Stromal cell of bone marrow (primary cell): Measurements from ENCODE around the gene RINL.
"Not testable (repeated sequence)": the region's sequence is repeated elsewhere in the genome, so short reads cannot be mapped to it uniquely, and the experiment has no call there.

ENCODE experiments used
- DNase-seq: peaks from one replicate; pipeline ENCODE4 v3.0.0-alpha.2; 2012; ENCODE audit warnings: low read depth

Gene RINL

DNA sequence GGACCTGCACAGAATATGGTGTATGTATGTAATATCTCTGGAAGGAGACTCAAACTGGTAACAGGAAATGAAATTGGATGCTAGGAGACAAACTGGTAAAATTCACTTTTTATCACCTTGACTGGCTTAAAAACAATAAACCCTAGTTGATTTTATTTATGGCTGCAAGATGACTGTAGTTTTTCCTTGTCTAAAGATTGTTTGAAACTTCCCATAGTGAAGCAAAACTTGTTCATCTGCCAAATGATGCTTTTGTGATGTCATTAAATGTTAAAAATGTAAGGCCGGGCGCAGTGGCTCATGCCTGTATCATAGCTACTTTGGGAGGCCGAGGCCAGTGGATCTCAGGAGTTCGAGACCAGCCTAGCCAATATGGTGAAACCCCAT lies 44.0 kb downstream of the RINL start:
- DNase-seq: no peak

DNA sequence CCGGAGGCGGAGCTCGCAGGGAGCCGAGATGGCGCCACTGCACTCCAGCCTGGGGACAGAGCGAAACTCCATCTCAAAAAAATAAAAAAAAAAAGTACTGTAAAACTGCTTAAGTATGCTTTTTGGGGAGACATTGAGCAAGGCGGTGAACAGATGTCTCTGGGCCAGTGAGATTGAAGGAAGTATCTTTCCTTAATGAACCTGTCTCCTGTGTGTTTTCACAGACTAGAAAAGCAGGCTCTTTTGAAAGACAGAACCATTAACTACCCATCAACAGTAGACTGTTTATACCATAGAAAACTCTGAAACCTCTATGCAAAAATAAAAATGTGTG lies 45.0 kb downstream of the RINL start:
- no peak for DNase-seq

DNA sequence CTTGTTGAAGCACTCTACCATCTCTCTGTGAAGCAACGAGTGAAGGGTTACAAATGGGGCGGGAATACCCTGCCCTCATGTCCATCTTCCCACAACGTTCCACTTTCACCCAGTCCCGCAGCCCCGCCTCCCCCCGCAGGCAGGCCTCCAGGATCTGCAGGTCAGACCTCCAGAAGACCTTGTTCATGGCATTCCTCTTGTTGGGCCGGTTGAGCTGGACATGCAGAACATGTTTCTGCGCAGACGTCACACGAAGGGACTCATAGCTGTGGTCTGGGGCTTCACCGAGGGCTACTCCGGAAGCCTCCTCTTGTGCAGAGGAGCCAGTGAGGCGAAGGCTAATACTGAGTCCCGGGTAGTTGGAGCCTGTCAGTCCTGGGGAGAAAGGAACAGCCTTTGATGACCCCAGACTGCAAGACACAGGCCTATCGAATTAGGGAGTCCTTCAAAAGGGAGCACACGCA lies 46.9 kb downstream of the RINL start:
- DNase-seq: peak; percentile 65

DNA sequence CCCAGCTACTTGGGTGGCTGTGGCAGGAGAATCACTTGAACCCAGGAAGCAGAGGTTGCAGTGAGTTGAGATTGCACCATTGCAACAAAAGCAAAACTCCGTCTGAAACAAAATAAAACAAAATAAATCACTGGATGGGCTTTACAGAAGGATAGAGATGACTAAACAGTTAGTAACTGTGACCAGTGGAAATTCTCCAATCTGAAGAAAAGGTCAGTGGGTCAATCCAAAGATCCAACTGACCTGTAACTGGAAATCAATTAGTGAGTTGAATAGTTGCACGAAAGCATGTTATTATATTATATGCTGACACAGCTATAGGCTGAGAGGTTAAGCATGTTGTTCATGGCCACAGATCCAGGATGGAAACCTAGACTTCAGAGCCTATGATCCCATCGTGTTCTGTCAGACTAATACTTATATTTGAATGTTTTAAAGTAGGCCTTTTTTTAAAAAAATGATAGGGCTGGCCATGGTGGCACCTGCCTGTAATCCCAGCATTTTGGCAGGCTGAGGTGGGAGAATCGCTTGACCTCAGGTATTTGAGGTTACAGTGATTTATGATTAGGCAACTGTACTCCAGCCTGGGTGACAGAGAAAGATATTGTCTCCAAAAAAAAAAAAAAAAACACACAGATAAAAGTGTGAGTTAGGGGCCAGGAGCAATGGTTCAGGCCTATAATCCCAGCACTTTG lies 47.9 kb downstream of the RINL start:
- no peak for DNase-seq

DNA sequence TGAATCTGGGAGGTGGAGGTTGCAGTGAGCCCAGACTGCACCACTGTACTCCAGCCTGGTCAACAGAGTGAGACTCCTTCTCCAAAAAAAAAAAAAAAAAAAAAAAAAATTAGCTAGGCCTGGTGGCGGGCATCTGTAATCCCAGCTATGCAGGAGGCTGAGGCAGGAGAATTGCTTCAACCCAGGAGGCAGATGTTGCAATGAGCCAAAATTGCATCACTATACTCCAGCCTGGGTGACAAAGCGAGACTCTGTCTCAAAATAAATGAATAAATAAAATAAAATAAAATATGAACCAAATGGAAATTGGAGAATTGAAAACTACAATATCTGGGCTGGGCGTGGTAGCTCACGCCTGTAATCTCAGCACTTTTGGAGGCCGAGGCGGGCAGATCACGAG lies 48.9 kb downstream of the RINL start:
- DNase-seq: not testable (repeated sequence)

DNA sequence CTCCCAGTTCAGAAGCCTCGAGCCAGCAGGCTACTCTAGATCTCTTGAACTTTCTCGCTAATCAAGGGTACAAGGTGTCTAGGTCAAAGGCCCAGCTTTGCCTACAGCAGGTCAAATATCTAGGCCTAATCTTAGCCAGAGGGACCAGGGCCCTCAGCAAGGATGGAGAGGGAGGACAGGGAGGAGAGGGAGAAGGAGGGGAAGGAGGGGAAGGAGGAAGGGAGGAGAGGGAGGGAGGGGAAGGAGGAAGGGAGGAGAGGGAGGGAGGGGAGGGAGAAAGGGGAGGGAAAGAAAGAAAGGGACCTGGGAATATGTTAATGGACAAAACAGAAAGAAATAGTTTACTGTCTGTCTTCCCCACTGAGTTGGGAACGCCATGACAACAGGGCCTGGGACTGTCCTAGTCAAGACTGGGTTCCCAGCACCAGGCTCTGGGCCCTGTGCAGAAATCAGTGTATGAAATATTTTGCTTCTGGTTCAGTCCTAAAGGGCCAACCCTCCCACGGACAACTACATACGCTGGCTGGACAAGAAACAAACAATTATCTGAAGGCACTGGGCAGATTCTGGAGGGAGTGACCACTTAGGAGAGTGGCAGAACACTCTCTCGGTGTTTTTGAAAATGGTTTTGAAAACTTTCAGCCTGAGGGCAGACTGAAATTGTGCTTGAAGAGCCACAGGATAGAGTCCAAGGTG lies 51.1 kb downstream of the RINL start:
- no peak for DNase-seq

DNA sequence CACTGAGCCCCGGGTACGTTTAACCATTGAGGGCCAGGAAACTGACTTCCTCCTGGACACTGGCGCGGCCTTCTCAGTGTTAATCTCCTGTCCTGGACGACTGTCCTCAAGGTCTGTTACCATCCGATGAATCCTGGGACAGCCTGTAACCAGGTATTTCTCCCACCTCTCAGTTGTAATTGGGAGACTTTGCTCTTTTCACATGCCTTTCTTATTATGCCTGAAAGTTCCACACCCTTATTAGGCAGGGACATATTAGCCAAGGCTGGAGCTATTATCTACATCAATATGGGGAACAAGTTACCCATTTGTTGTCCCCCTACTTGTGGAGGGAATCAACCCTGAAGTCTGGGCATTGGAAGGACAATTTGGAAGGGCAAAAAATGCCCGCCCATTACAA lies 52.1 kb downstream of the RINL start:
- DNase-seq: not testable (repeated sequence)

DNA sequence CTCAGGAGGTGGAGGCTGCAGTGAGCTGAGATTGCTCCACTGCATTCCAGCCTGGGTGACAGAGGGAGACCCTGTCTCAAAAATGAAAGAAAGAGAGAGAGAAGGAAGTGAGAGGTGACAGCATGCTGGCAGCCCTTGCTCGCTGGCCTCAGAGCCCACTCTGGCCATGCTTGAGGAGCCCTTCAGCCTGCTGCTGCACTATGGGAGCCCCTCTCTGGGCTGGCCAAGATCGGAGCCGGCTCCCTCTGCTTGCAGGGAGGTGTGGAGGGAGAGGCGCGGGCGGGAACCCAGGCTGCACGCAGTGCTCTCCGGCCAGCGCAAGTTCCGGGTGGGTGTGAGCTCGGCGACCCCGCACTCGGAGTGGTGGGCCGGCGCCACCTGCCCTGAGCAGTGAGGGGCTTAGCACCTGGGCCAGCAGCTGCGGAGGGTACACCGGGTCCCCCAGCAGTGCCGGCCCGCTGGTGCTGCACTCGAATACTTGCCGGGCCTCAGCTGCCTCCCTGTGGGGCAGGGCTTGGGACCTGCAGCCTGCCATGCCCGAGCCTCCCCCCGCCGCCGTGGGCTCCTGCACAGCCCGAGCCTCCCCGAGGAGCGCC lies 56.7 kb downstream of the RINL start:
- not testable (repeated sequence) for DNase-seq

DNA sequence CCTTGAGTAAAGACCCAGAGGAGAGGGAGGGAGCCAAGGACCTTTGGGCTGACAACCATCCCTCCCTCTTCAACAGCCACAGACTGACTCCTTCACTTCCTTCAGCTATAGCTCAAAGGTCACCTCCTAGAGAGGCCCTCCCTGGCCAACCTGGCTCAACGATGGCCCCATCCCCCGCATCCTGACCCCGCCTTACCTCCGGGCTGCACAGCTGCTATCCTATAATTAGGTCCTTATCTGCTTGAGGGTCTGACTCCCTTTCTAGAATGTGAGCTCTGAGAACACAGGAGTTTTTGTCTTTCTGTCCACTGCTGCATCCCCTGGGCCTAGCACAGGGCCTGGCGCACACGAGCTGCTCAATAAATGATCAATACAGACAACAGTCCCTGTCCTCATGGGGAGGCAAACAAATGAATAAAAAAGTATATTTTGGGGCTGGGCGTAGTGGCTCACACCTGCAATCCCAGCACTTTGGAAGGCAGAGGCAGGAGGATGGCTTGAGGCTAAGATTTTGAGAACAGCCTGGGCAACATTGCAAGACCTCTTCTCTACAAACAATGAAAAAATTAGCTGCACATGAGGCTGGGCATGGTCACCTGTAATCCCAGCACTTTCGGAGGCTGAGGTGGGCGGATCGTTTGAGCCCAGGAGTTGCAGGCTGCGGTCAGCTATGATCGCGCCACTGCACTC lies 58.7 kb downstream of the RINL start:
- DNase-seq: no peak
